Ovary (tissue), 9 donors: ENCODE data around the gene AHRR. TPM values are rescaled to one million over a fixed set of nuclear protein-coding genes. Genes with fewer than 3 reads are reported as not detected.

Experiments
- DNase-seq, 5 donors: peaks; one replicate each; pipeline ENCODE4 v3.0.0-alpha.2; 2019 to 2020
- H3K27ac ChIP-seq, 2 donors: fragments of 200-600 bp; one replicate each; pipeline versions ENCODE4 v1.5.1 to v1.8.0; 2019 to 2022
- H3K27me3 ChIP-seq: fragments of 200-600 bp; one replicate; pipeline ENCODE4 v1.8.0; 2022
- H3K36me3 ChIP-seq: fragments of 200-600 bp; sonication (generic); one replicate; pipeline ENCODE4 v1.5.1; 2019
- H3K4me1 ChIP-seq: one replicate; pipeline ENCODE4 v1.8.1; 2013; ENCODE audit warnings: mild to moderate bottlenecking, moderate library complexity; ENCODE audit not compliant: insufficient read depth
- H3K4me3 ChIP-seq: fragments of 200-600 bp; sonication (generic); one replicate; pipeline ENCODE4 v1.5.1; 2017
- H3K9me3 ChIP-seq, 2 donors: fragments of 200-600 bp in 1 of 2; sonication (generic) in 1 of 2; one replicate each; pipeline versions ENCODE4 v1.5.1 to v1.8.1; 2013 to 2019; ENCODE audit warnings: mild to moderate bottlenecking in 1 of 2, moderate library complexity in 1 of 2
- EP300 ChIP-seq: sonication (generic); formaldehyde crosslinking; IDR thresholded peaks from one replicate; pipeline ENCODE4 v1.6.1; 2017; ENCODE audit warnings: antibody characterized with exemption
- POLR2A ChIP-seq: fragments of 450-650 bp; IDR thresholded peaks from one replicate; pipeline ENCODE4 v1.6.1; 2017; ENCODE audit warnings: antibody characterized with exemption, mild to moderate bottlenecking, moderate library complexity
- WGBS, 3 donors: extraction: QIAGEN DNeasy Blood & Tissue Kit in 1 of 3; methylation state at CpG; one replicate each; pipeline versions ENCODE4 v1.1.5 to v1.1.7; 2013 to 2017; 5-methylcytosine and 5-hydroxymethylcytosine counted together
- intact Hi-C, 4 donors: fragments of 100-400 bp; cut with DNase I; formaldehyde crosslinking; loops; one replicate each; pipeline versions ENCODE4 v1.11.0 to v1.15.1; 2022 to 2023
- polyA plus RNA-seq, 2 donors: library from polyadenylated mRNA; stranded (reverse); fragments of 200-250 nt in 1 of 2; fragments of 350-450 nt in 1 of 2; fragmentation: Illumina TruSeq in 1 of 2; extraction: RNeasy Lipid Tissue Mini Kit (QIAGEN cat#74804) in 1 of 2; gene quantifications; one replicate each; pipeline ENCODE4 v1.2.3, GENCODE V29; 2013 to 2014
- total RNA-seq, 7 donors: library from RNA; depleted of rRNA in 2 of 7; stranded (reverse); fragments of >200 nt in 2 of 7; fragmentation: NEBNext Ultra II Directional in 3 of 7; extraction: Animal tissue kit (Norgen Biotek cat#: 25700) in 3 of 7; gene quantifications; one replicate each; pipeline versions ENCODE4 v1.1.0 to v1.2.4, GENCODE V29; 2016 to 2023
- TF ChIP-seq, protein P1 (sequence below), 3 donors: fragments of 450-650 bp in 2 of 3; fragments of 200-600 bp in 1 of 3; IDR thresholded peaks; one replicate each; pipeline versions ENCODE4 v1.5.1 to v1.8.0; 2016 to 2022; ENCODE audit warnings: antibody characterized with exemption in 3 of 3, mild to moderate bottlenecking in 1 of 3
- donor health status: DM: no; HTN: no; CAD: no; lungs with moderate emphysema.
- donor health status: DM: no; HTN: no; CAD: no.
- donor health status: Bipolar disorder and iron deficiency.
- donor health status: DM: yes; HTN: yes; CAD: no.
- donor health status: DM: no; HTN: no; CAD: no.
- donor health status: DM: yes; HTN: yes; CAD: no.

The AHRR gene
- total and polyA plus RNA-seq, 9 donors = 0.72 to 14.9 (median 2.0) TPM

DNA sequence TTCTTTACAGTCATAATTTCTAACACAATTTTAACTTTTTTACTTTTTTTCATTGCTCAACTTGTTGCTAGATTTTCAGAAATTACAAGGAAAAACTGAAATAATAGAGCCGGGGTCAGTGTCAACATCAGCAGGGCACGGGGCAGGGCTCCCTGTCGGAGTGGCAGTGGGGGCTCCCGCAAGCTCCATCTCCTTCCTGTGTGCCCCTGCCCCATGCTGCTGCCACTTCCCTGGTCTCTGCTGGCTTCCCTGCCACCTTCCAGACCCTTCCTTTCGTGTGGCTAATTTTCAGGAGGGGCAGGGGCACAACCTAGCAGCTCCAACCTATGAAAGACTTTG lies 120.5 kb downstream of the AHRR start:
- WGBS, 3 donors = 87 to 94% (median 90%) methylated on average over 5 of the region's 5 CpGs
- DNase-seq = peak in 1 of 5 donors; percentile 8
- intact Hi-C loops = loop anchor here in 1 of 4 donors (10.0 kb wide), 1 partner anchor 127 kb away; no protein-coding TSS in a partner anchor
- H3K36me3 ChIP-seq = no peaks in the 10 kb centered on the region
- TF ChIP-seq EP300 (no peak), POLR2A (no peak)
- TF ChIP-seq, protein P1, sequence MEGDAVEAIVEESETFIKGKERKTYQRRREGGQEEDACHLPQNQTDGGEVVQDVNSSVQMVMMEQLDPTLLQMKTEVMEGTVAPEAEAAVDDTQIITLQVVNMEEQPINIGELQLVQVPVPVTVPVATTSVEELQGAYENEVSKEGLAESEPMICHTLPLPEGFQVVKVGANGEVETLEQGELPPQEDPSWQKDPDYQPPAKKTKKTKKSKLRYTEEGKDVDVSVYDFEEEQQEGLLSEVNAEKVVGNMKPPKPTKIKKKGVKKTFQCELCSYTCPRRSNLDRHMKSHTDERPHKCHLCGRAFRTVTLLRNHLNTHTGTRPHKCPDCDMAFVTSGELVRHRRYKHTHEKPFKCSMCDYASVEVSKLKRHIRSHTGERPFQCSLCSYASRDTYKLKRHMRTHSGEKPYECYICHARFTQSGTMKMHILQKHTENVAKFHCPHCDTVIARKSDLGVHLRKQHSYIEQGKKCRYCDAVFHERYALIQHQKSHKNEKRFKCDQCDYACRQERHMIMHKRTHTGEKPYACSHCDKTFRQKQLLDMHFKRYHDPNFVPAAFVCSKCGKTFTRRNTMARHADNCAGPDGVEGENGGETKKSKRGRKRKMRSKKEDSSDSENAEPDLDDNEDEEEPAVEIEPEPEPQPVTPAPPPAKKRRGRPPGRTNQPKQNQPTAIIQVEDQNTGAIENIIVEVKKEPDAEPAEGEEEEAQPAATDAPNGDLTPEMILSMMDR (IDR thresholded peaks at IDR 0.05) = no peak
- peaks cover 14% of the 10 kb centered on the region for H3K4me1 ChIP-seq
- no peaks in the 10 kb centered on the region for H3K27me3 ChIP-seq
- no peaks in the 10 kb centered on the region for H3K9me3 ChIP-seq
- H3K27ac ChIP-seq = no peak overlapping the region
- peak overlapping the region; percentile 63 for H3K4me3 ChIP-seq

DNA sequence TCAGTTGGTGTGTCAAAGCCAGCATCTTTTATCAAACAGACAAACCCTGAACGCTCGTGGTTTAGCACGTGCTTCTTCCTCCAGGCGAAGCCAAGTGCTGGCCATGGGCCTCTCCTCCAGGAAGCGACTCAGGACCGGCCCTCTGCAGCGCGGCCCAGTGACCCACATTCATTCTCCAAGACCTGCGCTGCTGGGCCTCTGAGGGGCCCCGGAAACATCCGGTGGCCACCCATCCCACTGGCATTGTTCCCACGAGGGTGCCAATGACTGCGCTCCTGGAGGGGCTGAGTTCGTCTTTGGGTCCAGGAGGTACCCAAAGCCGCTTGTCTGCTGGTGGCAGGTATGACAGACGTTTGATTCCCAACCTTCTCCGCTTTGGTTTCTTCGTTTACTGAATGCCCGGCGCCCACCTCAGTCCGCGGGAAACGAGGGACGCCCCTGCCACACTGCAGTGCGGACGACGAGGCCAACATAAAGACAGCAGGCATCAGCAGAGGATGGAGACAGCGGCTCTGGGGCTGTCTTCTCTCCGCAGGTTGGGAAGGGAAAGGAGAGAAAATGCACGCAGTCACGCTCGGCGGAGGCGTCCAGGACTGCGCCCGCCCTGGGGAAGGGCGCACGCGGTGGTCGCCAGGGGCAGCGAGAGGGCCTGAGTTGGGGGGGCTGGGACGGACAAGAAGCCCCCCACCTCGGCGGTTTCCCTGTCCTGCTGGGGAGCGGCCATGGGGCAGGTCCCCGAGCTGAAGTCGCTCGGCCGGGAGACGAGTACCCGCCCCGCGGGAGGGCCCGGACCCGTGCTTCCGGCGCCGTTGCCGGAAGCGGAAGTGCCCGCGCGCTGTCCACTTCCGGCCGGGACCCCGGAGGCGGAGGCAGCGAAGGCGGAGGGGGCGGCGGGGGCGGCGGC lies 121.1 kb downstream of the AHRR start, which contains the start of gene EXOC3:
Gene EXOC3 (plus strand): TSS at position 842 of the 904 bp plus-strand sequence. CDS start 3,030 bp downstream, outside the sequence.
- DNase-seq = peak; percentile 65 to 84 (median 78)
- Histone ChIP-seq H3K27me3 (no peaks in the 10 kb centered on the region), H3K36me3 (no peaks in the 10 kb centered on the region), H3K4me1 (peaks cover 14% of the 10 kb centered on the region), H3K27ac (peak within 1 kb of the TSS in 1 of 2 donors; percentile 63), H3K4me3 (peak within 1 kb of the TSS; percentile 63), H3K9me3 (no peaks in the 10 kb centered on the region)
- intact Hi-C loops = loop anchor here in 1 of 4 donors (10.0 kb wide), 1 partner anchor 128 kb away; no protein-coding TSS in a partner anchor
- 4 to 7% (median 4%) methylated on average over 44 to 71 of the region's 73 CpGs for WGBS, 3 donors
- TF ChIP-seq EP300 (no peak), POLR2A (peak; percentile 43)

DNA sequence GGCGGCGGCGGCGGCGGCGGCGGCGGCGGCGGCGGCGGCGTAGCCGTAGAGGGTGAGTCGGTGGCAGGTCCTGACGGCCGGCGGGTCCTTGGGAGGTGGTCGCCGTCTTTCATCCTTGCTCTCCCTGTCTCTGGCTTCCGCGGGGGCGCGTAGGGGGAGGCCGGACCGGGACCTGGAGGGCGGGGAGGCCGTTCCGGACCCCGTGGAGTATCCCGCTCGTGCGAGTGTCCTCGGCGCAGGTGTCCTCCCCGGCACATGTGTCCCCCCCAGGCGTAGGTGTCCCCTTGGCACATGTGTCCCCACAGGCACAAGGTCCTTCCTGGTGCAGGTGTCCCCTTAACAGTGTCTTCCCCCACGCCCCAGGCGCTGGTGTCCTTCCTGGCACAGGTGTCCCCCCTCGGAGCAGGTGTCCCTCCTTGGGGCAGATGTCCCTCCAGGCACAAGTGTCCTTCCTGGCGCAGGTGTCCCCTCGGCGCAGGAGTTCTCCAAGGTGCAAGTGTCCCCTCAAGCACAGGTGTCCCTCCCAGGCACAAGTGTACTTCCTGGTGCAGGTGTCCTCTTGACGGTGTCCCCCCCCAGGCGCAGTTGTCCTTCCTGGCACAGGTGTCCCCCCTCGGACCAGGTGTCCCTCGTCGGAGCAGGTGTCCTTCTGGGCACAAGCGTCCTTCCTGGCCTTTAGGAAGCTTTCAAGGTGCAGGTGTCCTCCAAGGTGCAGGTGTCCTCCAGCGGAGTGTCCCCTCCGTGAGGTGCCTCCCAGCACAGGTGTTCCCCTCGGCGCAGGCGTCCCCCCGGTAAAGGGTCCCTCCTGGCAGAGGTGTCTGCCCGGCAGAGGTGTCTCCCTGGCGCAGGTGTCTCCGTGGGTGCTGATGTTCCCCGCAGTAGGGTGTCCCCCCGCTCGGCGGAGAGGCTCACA lies 122.0 kb downstream of the AHRR start:
- peak overlapping the region; percentile 63 for H3K4me3 ChIP-seq
- DNase-seq = peak in 2 of 5 donors; percentile 33 to 59
- WGBS, 3 donors = 10 to 22% (median 19%) methylated on average over 43 to 59 of the region's 62 CpGs
- intact Hi-C loops = loop anchor here in 1 of 4 donors (10.0 kb wide), 1 partner anchor 129 kb away; no protein-coding TSS in a partner anchor
- H3K9me3 ChIP-seq = no peaks in the 10 kb centered on the region
- no peaks in the 10 kb centered on the region for H3K36me3 ChIP-seq
- peaks cover 14% of the 10 kb centered on the region for H3K4me1 ChIP-seq
- peak overlapping the region in 1 of 2 donors; percentile 63 for H3K27ac ChIP-seq
- no peaks in the 10 kb centered on the region for H3K27me3 ChIP-seq
- TF ChIP-seq EP300 = no peak
- TF ChIP-seq POLR2A = no peak
- TF ChIP-seq, protein P1 (IDR thresholded peaks at IDR 0.05) = no peak

DNA sequence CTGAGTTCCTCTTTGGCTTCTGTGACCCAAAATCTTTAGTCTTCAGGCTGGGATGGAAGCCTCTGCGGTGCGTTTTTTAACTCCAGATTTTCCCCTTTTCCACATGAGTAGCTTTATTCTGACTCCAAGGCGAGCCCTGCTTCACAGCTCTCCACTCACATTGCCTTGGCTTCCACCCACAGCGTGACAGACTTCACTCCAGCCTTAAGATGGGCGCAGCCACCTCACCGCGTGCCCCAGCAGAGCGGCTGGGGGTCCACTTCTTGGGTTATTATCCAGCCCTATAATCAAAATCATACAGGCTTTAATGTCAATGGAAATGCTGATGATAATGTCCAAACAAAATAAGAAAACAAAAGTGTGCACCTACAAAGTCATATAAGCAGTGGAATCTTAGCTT lies 122.7 kb downstream of the AHRR start:
- peak overlapping the region; percentile 63 for H3K4me3 ChIP-seq
- no peak overlapping the region for H3K27ac ChIP-seq
- H3K27me3 ChIP-seq = no peaks in the 10 kb centered on the region
- intact Hi-C loops = loop anchor here in 1 of 4 donors (10.0 kb wide), 1 partner anchor 129 kb away; no protein-coding TSS in a partner anchor
- no peaks in the 10 kb centered on the region for H3K36me3 ChIP-seq
- H3K9me3 ChIP-seq = no peaks in the 10 kb centered on the region
- WGBS, 3 donors = 77 to 81% (median 77%) methylated on average over 8 of the region's 8 CpGs
- peak in 1 of 5 donors; percentile 14 for DNase-seq
- TF ChIP-seq, protein P1 (IDR thresholded peaks at IDR 0.05) = no peak
- TF ChIP-seq POLR2A = no peak
- TF ChIP-seq EP300 = no peak
- H3K4me1 ChIP-seq = peaks cover 14% of the 10 kb centered on the region
